ENCODE measurements around the gene BICD2. TPM values are rescaled to one million over a fixed set of nuclear protein-coding genes. Genes with fewer than 3 reads are reported as not detected.

BICD2 gene
- total RNA-seq, 2 donors from 2014 or later, result 22.2 to 48.3 TPM

DNA sequence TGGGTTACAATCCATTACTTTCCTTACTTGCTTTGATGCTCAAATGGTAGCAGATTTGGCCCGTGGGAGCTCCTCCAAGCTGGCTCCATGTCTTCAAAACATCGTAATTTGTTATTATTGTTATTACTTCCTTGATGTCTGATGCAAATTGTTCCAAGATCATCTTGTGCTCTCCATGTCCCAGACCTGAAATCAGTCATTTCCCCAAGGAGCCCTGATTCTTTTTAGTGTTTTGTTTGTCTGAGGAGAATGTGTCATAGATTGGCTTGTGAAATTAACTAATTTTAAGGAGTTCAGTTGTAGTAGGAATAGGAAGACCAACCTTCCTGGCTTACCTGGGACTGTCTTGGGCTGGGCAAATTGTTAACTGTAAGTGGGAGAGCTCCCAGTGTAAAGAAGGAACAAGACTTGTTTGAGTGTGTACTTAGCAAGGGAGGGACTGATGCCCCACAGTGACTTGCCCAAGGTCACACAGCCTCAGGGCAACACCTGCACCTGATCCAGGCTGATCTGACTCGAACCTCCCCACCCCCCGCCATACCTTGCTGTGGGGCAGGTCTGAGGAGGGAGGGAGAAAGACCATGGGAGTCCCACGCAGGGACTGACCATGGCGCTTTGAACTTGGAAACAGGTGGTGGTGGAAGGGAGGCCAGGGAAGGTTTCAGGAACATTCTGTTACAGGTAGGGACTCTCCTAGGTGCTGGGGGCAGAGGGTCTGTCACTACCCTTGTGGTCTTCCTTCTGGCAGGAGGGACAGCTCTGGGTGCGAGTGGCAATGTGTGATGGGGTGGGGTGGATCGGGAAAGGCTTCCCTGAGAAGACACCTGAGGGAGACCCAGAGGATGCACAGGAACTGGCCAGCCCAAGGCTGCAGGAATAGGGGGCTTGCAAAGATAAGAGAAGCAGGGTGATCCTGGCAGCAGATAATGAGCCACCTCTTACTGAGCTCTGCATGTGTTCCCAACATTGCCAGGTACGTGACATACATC is 2.7 kb upstream of the BICD2 start:
- 79% methylated on average over 9 of the region's 9 CpGs for WGBS
- H3K27ac ChIP-seq, result no peak overlapping the region
- no peak overlapping the region for H3K4me3 ChIP-seq
- DNase-seq (ENCODE audit: low spot score), result no peak
- H3K4me1 ChIP-seq (replicated peaks), result peaks cover 8% of the 10 kb centered on the region
- intact Hi-C loops (cut with DNase I), result no loop called here
- H3K36me3 ChIP-seq, result no peaks in the 10 kb centered on the region
- no peaks in the 10 kb centered on the region for H3K27me3 ChIP-seq (replicated peaks; ENCODE audit: insufficient read depth)
- H3K9me3 ChIP-seq, result no peaks in the 10 kb centered on the region
- TF ChIP-seq, protein P1, sequence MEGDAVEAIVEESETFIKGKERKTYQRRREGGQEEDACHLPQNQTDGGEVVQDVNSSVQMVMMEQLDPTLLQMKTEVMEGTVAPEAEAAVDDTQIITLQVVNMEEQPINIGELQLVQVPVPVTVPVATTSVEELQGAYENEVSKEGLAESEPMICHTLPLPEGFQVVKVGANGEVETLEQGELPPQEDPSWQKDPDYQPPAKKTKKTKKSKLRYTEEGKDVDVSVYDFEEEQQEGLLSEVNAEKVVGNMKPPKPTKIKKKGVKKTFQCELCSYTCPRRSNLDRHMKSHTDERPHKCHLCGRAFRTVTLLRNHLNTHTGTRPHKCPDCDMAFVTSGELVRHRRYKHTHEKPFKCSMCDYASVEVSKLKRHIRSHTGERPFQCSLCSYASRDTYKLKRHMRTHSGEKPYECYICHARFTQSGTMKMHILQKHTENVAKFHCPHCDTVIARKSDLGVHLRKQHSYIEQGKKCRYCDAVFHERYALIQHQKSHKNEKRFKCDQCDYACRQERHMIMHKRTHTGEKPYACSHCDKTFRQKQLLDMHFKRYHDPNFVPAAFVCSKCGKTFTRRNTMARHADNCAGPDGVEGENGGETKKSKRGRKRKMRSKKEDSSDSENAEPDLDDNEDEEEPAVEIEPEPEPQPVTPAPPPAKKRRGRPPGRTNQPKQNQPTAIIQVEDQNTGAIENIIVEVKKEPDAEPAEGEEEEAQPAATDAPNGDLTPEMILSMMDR (IDR thresholded peaks at IDR 0.05), result no peak
- TF ChIP-seq POLR2A (IDR thresholded peaks at IDR 0.05) (no peak), POLR2AphosphoS5 (IDR thresholded peaks at IDR 0.05) (no peak)

DNA sequence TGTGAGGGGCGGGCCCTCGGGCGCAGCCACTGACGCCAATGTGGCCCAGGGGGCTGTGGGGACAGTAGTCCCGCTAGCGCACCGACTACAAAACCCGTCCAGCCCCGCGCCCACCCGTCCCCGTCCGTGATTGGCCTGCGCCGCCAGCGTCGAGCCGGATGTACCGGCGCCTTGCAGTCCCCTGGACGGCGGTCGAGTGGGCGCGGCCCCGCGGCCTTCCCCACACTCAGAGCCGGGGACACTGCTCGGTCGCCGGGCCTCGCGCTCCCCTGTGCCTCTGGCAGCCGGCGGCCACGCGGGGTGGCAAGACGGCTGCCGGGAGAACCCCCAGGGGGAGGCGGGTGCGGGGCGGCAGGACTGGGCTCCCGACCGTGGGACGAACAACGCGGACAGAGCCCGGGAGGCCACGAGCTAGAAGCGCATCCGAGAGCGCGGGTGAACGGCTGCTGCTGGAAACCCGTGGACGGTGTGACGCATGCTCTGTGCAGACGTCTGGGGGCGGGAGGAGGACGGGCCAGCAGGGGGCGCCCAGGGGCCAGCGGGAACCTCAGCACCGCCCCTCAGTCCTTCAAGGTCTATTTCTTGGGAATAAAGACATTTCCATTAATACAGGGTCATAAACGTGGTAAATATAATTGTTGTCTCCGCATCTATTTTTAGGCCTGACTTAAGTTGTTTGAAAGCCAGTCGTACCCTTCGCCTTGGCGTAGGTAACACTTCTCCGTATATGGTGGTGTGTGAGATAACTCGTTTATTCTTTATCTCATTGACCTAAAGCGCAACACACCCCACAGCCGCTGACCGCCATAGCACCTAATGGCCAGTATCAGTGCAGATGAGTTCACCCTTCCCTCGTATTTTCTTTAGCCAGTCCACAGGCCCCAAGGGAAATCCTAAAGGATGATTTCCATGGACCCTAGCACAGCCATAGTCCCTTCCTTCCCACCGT is 629 bp upstream of the BICD2 start:
- DNase-seq (ENCODE audit: low spot score), result peak; percentile 98
- intact Hi-C loops (cut with DNase I), result no loop called here
- Histone ChIP-seq H3K9me3 (no peaks in the 10 kb centered on the region), H3K27ac (peak overlapping the region; percentile 98 to 100), H3K27me3 (replicated peaks; ENCODE audit: insufficient read depth) (no peaks in the 10 kb centered on the region), H3K4me3 (peak overlapping the region; percentile 77 to 100), H3K4me1 (replicated peaks) (peaks cover 12% of the 10 kb centered on the region), H3K36me3 (no peaks in the 10 kb centered on the region)
- TF ChIP-seq POLR2AphosphoS5 (IDR thresholded peaks at IDR 0.05) (peak; percentile 88), POLR2A (IDR thresholded peaks at IDR 0.05) (peak; percentile 79)
- TF ChIP-seq, protein P1 (IDR thresholded peaks at IDR 0.05), result peak; percentile 84 to 95 (median 94)
- whole genome bisulfite sequencing, result 2% methylated on average over 68 of the region's 75 CpGs

DNA sequence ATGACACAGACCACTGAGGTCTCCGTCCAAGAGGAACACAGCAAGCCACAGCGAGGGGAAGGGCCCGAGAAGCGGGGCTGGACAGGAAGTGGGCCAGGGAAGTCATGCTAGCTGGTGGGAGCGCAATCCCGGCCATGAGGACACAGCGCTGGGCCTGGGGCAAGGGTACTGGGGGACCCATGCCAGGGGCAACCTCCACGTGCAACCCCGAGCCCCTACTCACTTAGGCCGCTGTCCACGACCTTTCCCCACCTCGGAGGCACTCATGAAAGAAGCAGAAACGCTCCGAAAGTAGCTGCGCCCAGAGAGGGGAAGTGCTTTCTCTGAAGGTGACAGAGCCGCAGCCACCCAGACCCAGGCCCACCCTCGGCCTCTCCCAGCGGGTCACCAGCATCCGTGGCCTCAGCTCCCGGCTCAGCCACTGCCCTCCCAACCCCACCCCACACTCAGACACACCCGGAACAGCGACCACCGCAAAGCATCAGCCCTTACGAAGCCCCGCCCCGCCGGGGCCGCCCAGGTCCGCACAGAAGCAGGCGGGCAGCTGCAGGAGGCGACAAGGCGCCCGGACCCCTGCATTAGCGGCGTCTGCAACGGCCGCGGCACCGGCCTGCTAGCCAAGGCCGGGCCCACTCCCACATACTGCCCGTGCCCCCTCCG is 782 bp downstream of the BICD2 start:
- Histone ChIP-seq H3K36me3 (no peaks in the 10 kb centered on the region), H3K4me3 (peak overlapping the region; percentile 77 to 100), H3K27ac (peak overlapping the region; percentile 65 to 74), H3K27me3 (replicated peaks; ENCODE audit: insufficient read depth) (no peaks in the 10 kb centered on the region), H3K9me3 (no peaks in the 10 kb centered on the region), H3K4me1 (replicated peaks) (peaks cover 12% of the 10 kb centered on the region)
- TF ChIP-seq, protein P1 (IDR thresholded peaks at IDR 0.05), result no peak
- TF ChIP-seq POLR2AphosphoS5 (IDR thresholded peaks at IDR 0.05) (no peak), POLR2A (IDR thresholded peaks at IDR 0.05) (no peak)
- no peak for DNase-seq (ENCODE audit: low spot score)
- intact Hi-C loops (cut with DNase I), result no loop called here
- 3% methylated on average over 41 of the region's 42 CpGs for WGBS

DNA sequence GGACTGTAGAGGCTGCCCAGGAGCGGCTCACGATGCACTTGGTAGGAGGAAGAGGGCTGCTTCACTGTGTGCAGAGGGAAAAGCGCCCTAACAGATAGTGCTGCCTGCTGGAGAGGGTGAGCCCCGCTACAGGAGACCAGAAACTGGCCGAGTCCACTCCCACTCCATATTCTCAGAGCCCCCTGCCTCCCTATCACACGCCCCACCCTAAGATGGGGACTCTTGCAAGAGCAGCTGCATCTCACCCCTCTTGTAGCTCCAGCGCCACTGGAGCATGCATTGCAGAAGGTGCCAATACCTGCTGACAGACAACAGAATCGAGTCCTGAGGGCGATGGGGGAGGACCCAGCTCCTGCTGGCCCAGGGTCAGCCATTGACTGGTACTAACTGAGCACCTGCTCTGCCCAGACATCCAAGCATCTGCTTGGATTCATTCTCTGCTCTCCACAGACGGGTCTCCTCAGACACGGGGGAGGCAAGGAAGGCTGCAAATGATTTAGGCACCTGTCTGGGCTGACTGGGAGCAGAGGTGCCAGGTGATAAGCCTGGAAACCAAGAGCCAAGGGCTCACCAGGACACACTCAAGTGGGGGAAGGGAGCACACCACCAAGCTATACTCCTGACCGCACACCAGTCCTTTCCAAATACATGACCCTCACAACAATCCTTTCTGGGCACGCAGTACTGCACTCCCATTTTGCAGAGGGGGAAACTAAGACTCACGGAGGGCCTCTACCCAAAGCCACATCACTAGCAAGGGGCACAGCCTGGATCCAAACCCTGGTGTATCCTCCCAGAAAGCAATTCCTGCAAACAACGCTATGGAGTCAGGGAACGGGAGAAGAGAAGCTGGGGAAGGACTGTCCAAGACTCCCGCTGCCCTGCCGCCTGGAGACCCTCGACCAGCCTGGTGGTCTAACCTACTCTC is 1.6 kb downstream of the BICD2 start:
- Histone ChIP-seq H3K4me1 (replicated peaks) (peaks cover 12% of the 10 kb centered on the region), H3K27me3 (replicated peaks; ENCODE audit: insufficient read depth) (no peaks in the 10 kb centered on the region), H3K36me3 (no peaks in the 10 kb centered on the region), H3K4me3 (peak overlapping the region; percentile 77 to 100), H3K27ac (peak overlapping the region in 1 of 2 donors; percentile 65), H3K9me3 (no peaks in the 10 kb centered on the region)
- DNase-seq (ENCODE audit: low spot score), result no peak
- TF ChIP-seq POLR2A (IDR thresholded peaks at IDR 0.05), result no peak
- TF ChIP-seq, protein P1 (IDR thresholded peaks at IDR 0.05), result no peak
- no peak for TF ChIP-seq POLR2AphosphoS5 (IDR thresholded peaks at IDR 0.05)
- 63% methylated on average over 19 of the region's 19 CpGs for WGBS
- intact Hi-C loops (cut with DNase I), result no loop called here

Data from prostate gland (tissue), 2 donors.